Astrocyte (in vitro differentiated cells and primary cell): ENCODE measurements around the gene AATF.

ENCODE experiments used
- EZH2 ChIP-seq: IDR thresholded peaks from 2 replicates; pipeline ENCODE4 v1.6.1; 2012; ENCODE audit warnings: mild to moderate bottlenecking, low read length, inconsistent platforms; ENCODE audit not compliant: insufficient read depth
- TF ChIP-seq, protein P1 (sequence below): IDR thresholded peaks from 2 replicates; pipeline ENCODE4 v1.5.1; 2011; ENCODE audit warnings: low read depth, mild to moderate bottlenecking, inconsistent platforms, low read length, moderate library complexity; ENCODE audit not compliant: insufficient read depth

DNA sequence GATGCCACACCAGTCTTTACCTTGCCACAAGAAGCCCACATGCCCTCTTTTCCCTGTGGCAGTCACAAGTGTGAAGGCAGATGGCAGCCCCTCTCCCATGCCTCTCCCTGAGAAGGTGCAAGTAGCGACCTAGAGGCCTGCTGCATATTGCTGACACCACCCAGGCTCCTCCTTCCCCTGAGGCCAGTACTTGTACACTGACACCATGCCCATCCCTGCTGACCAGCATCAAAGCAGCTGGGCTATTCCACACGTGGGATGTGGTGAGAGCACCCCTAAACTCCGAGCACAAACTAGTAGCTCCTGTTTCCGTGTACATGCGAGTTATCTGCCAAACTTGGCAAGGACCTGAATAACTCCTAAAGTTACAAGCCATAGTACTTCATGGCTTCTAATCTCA lies 149.4 kb downstream of the AATF start:
- TF ChIP-seq, protein P1, sequence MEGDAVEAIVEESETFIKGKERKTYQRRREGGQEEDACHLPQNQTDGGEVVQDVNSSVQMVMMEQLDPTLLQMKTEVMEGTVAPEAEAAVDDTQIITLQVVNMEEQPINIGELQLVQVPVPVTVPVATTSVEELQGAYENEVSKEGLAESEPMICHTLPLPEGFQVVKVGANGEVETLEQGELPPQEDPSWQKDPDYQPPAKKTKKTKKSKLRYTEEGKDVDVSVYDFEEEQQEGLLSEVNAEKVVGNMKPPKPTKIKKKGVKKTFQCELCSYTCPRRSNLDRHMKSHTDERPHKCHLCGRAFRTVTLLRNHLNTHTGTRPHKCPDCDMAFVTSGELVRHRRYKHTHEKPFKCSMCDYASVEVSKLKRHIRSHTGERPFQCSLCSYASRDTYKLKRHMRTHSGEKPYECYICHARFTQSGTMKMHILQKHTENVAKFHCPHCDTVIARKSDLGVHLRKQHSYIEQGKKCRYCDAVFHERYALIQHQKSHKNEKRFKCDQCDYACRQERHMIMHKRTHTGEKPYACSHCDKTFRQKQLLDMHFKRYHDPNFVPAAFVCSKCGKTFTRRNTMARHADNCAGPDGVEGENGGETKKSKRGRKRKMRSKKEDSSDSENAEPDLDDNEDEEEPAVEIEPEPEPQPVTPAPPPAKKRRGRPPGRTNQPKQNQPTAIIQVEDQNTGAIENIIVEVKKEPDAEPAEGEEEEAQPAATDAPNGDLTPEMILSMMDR = no peak
- no peak for TF ChIP-seq EZH2
